Measurements from ENCODE around the gene IFNAR1. TPM values are rescaled to one million over a fixed set of nuclear protein-coding genes. Genes with fewer than 3 reads are reported as not detected.

The IFNAR1 gene
- total and polyA plus RNA-seq, 2 experiments from 2014 or later, result 14.0 to 18.7 TPM

DNA sequence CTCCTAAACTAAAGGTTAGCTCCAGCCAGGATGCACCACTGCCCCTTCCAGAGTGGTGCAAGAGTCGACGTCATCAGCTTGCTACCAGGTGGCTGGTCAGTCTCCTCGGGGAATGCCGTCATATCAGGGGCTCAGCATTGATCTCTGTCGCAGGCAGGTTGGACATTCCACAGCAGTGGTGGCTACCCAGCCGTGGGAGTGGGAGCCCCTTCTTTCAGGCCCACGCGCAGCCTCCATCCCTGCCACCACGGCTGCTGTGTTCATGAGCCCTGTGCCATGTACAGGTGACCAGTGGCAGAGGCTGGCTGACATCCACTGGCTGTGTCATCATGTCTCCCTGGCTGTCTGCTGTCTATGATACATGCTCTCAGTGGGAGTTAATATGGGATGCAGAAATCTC lies 33.1 kb upstream of the IFNAR1 start (continued):
- TF ChIP-seq, protein P1, sequence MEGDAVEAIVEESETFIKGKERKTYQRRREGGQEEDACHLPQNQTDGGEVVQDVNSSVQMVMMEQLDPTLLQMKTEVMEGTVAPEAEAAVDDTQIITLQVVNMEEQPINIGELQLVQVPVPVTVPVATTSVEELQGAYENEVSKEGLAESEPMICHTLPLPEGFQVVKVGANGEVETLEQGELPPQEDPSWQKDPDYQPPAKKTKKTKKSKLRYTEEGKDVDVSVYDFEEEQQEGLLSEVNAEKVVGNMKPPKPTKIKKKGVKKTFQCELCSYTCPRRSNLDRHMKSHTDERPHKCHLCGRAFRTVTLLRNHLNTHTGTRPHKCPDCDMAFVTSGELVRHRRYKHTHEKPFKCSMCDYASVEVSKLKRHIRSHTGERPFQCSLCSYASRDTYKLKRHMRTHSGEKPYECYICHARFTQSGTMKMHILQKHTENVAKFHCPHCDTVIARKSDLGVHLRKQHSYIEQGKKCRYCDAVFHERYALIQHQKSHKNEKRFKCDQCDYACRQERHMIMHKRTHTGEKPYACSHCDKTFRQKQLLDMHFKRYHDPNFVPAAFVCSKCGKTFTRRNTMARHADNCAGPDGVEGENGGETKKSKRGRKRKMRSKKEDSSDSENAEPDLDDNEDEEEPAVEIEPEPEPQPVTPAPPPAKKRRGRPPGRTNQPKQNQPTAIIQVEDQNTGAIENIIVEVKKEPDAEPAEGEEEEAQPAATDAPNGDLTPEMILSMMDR (conservative IDR thresholded peaks at IDR 0.05; ENCODE audit: low read depth in 2 of 2), result no peak
- TF ChIP-seq JUNB (IDR thresholded peaks at IDR 0.05; ENCODE audit: unreplicated experiment), result no peak
- TF ChIP-seq, protein P2, sequence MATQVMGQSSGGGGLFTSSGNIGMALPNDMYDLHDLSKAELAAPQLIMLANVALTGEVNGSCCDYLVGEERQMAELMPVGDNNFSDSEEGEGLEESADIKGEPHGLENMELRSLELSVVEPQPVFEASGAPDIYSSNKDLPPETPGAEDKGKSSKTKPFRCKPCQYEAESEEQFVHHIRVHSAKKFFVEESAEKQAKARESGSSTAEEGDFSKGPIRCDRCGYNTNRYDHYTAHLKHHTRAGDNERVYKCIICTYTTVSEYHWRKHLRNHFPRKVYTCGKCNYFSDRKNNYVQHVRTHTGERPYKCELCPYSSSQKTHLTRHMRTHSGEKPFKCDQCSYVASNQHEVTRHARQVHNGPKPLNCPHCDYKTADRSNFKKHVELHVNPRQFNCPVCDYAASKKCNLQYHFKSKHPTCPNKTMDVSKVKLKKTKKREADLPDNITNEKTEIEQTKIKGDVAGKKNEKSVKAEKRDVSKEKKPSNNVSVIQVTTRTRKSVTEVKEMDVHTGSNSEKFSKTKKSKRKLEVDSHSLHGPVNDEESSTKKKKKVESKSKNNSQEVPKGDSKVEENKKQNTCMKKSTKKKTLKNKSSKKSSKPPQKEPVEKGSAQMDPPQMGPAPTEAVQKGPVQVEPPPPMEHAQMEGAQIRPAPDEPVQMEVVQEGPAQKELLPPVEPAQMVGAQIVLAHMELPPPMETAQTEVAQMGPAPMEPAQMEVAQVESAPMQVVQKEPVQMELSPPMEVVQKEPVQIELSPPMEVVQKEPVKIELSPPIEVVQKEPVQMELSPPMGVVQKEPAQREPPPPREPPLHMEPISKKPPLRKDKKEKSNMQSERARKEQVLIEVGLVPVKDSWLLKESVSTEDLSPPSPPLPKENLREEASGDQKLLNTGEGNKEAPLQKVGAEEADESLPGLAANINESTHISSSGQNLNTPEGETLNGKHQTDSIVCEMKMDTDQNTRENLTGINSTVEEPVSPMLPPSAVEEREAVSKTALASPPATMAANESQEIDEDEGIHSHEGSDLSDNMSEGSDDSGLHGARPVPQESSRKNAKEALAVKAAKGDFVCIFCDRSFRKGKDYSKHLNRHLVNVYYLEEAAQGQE (IDR thresholded peaks at IDR 0.05; ENCODE audit: unreplicated experiment), result no peak
- TF ChIP-seq ZNF331 (CRISPR knock-in tag; IDR thresholded peaks at IDR 0.05; ENCODE audit: low read depth), result no peak
- TF ChIP-seq POLR2AphosphoS5 (IDR thresholded peaks at IDR 0.05; ENCODE audit: low read depth), result no peak
- TF ChIP-seq ZNF114 (CRISPR knock-in tag; IDR thresholded peaks at IDR 0.05), result no peak
- no peak for TF ChIP-seq EZH2phosphoT487 (IDR thresholded peaks at IDR 0.05; ENCODE audit: unreplicated experiment)

DNA sequence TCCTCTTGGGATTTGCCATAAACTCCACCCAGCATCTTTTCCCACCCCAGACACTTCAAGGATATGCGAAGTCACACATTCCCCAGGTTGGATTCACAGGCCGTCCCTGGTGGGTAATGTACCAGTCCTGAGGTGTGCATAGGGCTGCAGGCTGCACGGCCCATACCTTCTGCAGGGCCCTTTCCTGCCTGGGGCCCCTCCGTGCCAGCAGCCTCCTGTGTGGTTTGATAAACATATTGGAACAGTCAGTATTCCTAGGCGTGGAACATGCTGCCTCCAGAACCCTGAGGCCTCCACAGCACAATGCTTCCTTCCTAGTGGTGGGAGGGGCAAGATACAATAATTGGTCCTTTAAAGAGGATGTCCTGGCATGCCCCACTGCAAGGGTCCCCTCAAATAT lies 32.0 kb upstream of the IFNAR1 start:
- no peaks in the 10 kb centered on the region for H3K9me3 Mint-ChIP-seq
- Histone ChIP-seq H2AFZ (no peak overlapping the region), H4K20me1 (replicated peaks; ENCODE audit: insufficient read depth) (no peaks in the 10 kb centered on the region), H3K4me3 (no peak overlapping the region), H3K79me2 (replicated peaks; ENCODE audit: insufficient read depth) (no peaks in the 10 kb centered on the region), H3K27ac (ENCODE audit: low read depth) (no peak overlapping the region), H3K36me3 (ENCODE audit: insufficient read depth) (no peaks in the 10 kb centered on the region), H3K4me2 (no peak overlapping the region), H3F3A (replicated peaks; ENCODE audit: low read depth) (no peaks in the 10 kb centered on the region), H3K27me3 (ENCODE audit: insufficient read depth) (no peaks in the 10 kb centered on the region), H3K9me2 (ENCODE audit: insufficient read depth) (no peaks in the 10 kb centered on the region), H3K4me1 (ENCODE audit: insufficient read depth) (no peaks in the 10 kb centered on the region)
- H3K4me3 Mint-ChIP-seq, result no peak overlapping the region
- peaks cover 2% of the 10 kb centered on the region for H3K27me3 Mint-ChIP-seq (ENCODE audit: insufficient read depth, low read depth, poor library complexity)
- TF ChIP-seq, protein P1 (conservative IDR thresholded peaks at IDR 0.05; ENCODE audit: low read depth in 2 of 2), result no peak
- no peak for TF ChIP-seq ZNF114 (CRISPR knock-in tag; IDR thresholded peaks at IDR 0.05)
- TF ChIP-seq CREB1 (CRISPR knock-in tag; IDR thresholded peaks at IDR 0.05; ENCODE audit: low read depth), result no peak
- H3K27ac Mint-ChIP-seq, result no peak overlapping the region
- no peak for DNase-seq (ENCODE audit: low spot score)
- H3K4me1 Mint-ChIP-seq, result no peaks in the 10 kb centered on the region
- ATAC-seq, result no peak
- H3K36me3 Mint-ChIP-seq (ENCODE audit: low read depth), result no peaks in the 10 kb centered on the region
